IPS-15b (cell line): Measurements from ENCODE around the gene IL6ST.
"Not testable (repeated sequence)": the region's sequence is repeated elsewhere in the genome, so short reads cannot be mapped to it uniquely, and the experiment has no call there.

Experiments used
- H3K27me3 ChIP-seq: one replicate; pipeline ENCODE4 v1.6.1; 2013; ENCODE audit warnings: low read length; ENCODE audit not compliant: control insufficient read depth, insufficient read depth
- H3K36me3 ChIP-seq: one replicate; pipeline ENCODE4 v1.6.1; 2013; ENCODE audit warnings: low read length; ENCODE audit not compliant: control insufficient read depth, insufficient read depth
- H3K4me1 ChIP-seq: one replicate; pipeline ENCODE4 v1.6.1; 2013; ENCODE audit warnings: mild to moderate bottlenecking, low read length; ENCODE audit not compliant: control insufficient read depth, insufficient read depth
- H3K4me3 ChIP-seq: one replicate; pipeline ENCODE4 v1.5.1; 2013; ENCODE audit warnings: low read depth, low read length
- H3K9ac ChIP-seq: one replicate; pipeline ENCODE4 v1.6.1; 2013; ENCODE audit warnings: low read depth, mild to moderate bottlenecking, low read length
- H3K9me3 ChIP-seq: one replicate; pipeline ENCODE4 v1.6.1; 2013; ENCODE audit warnings: mild to moderate bottlenecking, low read length; ENCODE audit not compliant: control insufficient read depth, insufficient read depth

The IL6ST gene

DNA sequence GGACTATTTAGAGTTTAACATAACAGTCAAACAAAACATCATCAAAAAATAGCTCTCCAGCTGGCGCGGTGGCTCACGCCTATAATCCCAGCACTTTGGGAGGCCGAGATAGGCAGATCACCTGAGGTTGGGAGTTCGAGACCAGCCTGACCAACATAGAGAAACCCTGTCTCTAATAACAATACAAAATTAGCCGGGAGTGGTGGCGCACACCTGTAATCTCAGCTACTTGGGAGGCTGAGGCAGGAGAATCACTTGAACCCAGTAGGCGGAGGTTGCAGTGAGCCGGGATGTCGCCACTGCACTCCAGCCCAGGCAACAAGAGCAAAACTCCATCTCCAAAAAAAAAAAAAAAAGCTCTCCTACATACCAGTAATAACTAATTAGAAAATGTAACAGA is 6.3 kb downstream of the IL6ST start:
- H3K9me3 ChIP-seq, H3K4me3 ChIP-seq, H3K36me3 ChIP-seq, H3K4me1 ChIP-seq, H3K27me3 ChIP-seq, H3K9ac ChIP-seq: not testable (repeated sequence)

DNA sequence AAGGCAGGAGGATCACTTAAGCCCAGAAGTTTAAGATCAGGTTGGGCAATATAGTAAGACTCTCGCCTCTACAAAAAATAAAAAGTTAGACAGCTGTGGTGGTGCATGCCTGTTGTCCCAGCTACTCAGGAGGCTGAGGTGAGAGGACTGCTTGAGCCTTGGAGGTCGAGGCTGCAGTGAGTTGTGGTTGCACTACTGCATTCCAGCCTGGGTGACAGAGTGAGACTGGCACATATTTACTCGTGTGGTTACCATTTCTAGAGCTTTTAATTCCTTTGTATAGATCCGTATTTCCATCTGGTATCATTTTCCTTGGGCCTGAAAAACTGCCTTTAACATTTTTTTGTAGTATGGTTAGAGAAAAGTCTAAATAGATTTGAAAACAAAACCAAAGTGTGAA is 7.8 kb downstream of the IL6ST start:
- H3K4me1 ChIP-seq, result no peaks in the 10 kb centered on the region

DNA sequence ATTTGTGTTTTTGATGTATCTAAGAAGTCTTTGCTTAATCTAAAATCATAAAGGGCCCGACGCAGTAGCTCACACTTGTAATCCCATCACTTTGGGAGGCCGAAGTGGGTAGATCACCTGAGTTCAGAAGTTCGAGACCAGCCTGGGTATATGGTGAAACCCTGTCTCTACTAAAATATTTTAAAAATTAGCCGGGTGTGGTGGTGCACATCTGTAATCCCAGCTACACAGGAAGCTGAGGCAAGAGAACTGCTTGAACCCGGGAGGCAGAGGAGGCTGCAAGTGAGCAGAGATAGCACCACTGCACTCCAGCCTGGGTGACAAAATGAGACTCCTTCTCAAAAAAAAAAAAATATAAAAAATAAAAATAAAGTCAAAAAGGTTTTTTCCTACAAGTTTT is 9.6 kb downstream of the IL6ST start:
- H3K9ac ChIP-seq, result no peak overlapping the region
- H3K36me3 ChIP-seq, result no peaks in the 10 kb centered on the region
- H3K4me3 ChIP-seq, result no peak overlapping the region
- H3K27me3 ChIP-seq, result no peaks in the 10 kb centered on the region
- no peaks in the 10 kb centered on the region for H3K9me3 ChIP-seq
- H3K4me1 ChIP-seq, result no peaks in the 10 kb centered on the region

More for the DNA sequence above, 7.8 kb downstream of the IL6ST start:
- Histone ChIP-seq H3K9me3 (no peaks in the 10 kb centered on the region), H3K36me3 (no peaks in the 10 kb centered on the region), H3K4me3 (no peak overlapping the region), H3K27me3 (no peaks in the 10 kb centered on the region), H3K9ac (no peak overlapping the region)

DNA sequence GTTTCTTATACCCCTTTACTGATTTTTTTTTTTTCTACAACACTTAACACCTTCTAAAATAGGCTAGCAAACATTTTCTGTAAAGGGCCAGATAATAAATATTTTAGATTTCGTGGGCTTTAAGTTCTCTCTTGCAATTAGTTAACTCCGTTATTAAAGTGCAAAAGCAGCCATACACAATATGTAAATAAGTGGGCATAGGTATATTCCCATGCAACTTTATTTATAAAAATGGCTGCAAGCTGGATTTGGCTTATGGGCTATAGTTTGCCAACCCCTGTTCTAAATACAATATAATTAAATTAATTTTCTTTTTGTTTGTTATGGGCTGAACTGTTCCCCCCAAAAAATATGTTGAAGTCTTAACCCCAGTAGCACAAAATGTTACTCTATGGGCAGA is 10.8 kb downstream of the IL6ST start:
- Histone ChIP-seq H3K4me1 (no peaks in the 10 kb centered on the region), H3K9me3 (no peaks in the 10 kb centered on the region), H3K27me3 (no peaks in the 10 kb centered on the region), H3K9ac (no peak overlapping the region), H3K36me3 (no peaks in the 10 kb centered on the region), H3K4me3 (no peak overlapping the region)

DNA sequence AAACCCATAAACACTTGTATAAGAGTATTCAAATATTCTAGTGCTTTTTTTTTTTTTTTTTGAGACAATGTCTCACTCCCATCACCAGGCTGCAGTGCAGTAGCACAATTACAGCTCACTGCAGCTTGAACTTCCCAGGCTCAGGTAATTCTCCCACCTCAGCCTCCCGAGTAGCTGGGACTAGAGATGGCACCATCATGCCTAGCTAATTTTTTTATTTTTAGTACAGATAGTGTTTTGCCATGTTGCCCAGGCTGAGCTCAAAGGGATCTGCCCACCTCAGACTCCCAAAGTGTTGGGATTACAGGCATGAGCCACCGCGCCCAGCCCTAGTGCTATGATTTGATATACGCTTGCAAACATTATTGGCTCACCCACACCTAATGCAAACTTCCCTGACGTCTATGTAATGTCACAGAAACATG is 11.8 kb downstream of the IL6ST start:
- Histone ChIP-seq H3K36me3 (no peaks in the 10 kb centered on the region), H3K27me3 (no peaks in the 10 kb centered on the region), H3K4me1 (no peaks in the 10 kb centered on the region), H3K4me3 (no peak overlapping the region), H3K9ac (no peak overlapping the region), H3K9me3 (no peaks in the 10 kb centered on the region)

GRCh38 chr5:55973296-55973695 is 21.5 kb downstream of the IL6ST start:
- H3K4me1 ChIP-seq, result no peaks in the 10 kb centered on the region
- no peaks in the 10 kb centered on the region for H3K36me3 ChIP-seq
- no peak overlapping the region for H3K9ac ChIP-seq
- no peaks in the 10 kb centered on the region for H3K9me3 ChIP-seq
- no peaks in the 10 kb centered on the region for H3K27me3 ChIP-seq
- H3K4me3 ChIP-seq, result no peak overlapping the region

DNA sequence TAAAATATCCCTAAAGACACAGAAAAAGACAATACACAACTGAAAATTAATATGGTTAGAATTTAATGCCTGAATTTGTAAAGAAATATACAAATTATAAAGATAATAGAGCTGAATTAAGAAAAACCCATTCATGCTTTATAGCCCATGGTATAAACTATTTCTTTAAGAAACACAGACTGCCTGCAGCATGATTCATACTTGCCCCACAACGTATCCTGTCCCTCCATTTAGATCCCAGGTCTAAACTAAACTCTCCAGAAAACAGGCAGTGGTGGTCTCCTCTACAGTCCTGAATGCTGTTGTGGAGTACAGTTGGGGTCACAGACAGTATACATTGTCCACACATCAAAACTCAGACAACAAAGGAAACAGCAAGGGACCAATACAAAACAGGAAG is 24.8 kb downstream of the IL6ST start:
- H3K9ac ChIP-seq, result no peak overlapping the region
- H3K36me3 ChIP-seq, result no peaks in the 10 kb centered on the region
- H3K27me3 ChIP-seq, result no peaks in the 10 kb centered on the region
- no peak overlapping the region for H3K4me3 ChIP-seq
- H3K9me3 ChIP-seq, result no peaks in the 10 kb centered on the region
- H3K4me1 ChIP-seq, result no peaks in the 10 kb centered on the region

DNA sequence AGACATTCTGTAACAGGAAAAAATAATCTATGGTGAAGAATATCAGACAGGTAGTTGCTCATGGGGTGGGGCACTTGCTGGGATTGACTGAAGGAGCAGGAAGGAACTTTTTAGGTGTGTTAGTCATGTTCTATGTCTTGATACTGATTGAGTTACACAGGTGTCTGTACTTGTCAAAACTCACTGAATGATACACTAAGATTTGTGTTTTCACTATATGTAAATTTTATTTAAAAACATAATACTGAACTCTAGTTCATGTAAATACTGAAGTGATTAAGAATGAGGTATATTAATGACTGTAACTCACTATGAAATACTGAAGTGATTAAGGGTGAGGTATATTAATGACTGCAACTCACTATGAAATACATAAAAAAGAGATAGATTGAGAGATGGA is 28.5 kb downstream of the IL6ST start:
- Histone ChIP-seq H3K27me3 (no peaks in the 10 kb centered on the region), H3K4me3 (no peak overlapping the region), H3K36me3 (no peaks in the 10 kb centered on the region), H3K4me1 (no peaks in the 10 kb centered on the region), H3K9me3 (no peaks in the 10 kb centered on the region), H3K9ac (no peak overlapping the region)

DNA sequence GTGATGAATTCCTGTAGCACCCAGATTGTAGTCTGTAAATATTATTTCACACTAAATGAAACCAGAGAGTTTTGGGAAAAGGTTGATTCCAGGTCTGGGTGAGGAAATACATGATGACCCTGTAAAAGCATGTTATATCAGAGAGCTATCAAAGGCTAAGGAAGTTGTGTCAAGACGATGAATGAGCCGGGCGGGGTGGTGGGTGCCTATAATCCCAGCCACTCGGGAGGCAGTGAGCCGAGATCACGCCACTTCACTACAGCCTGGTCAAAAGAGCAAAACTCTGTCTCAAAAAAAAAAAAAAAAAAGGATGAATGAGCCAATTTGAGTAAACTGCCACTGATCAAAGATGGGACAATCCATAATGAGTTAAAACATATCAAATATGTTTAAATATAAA is 29.2 kb downstream of the IL6ST start:
- Histone ChIP-seq H3K9me3 (no peaks in the 10 kb centered on the region), H3K27me3 (no peaks in the 10 kb centered on the region), H3K4me1 (no peaks in the 10 kb centered on the region), H3K4me3 (no peak overlapping the region), H3K36me3 (no peaks in the 10 kb centered on the region), H3K9ac (no peak overlapping the region)

DNA sequence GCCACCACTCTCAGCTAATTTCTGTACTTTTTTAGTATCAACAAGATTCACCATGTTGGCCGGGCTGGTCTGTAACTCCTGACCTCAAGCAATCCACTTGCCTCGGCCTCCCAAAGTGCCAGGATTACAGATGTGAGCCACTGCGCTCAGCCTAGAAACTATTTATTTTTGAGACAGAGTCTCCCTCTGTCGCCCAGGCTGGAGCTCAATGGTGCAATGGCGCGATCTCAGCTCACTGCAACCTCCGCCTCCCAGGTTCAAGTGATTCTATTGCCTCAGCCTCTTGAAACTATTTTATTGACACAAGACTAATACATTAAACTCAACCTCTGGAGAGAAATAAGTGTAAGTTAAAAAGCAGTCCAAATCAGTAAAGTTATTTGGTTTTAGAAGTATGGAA is 34.0 kb downstream of the IL6ST start:
- Histone ChIP-seq H3K9ac (no peak overlapping the region), H3K36me3 (no peaks in the 10 kb centered on the region), H3K4me1 (no peaks in the 10 kb centered on the region)

GRCh38 chr5:55959208-55959607 is 35.6 kb downstream of the IL6ST start:
- Histone ChIP-seq H3K9ac (no peak overlapping the region), H3K4me1 (no peaks in the 10 kb centered on the region), H3K36me3 (no peaks in the 10 kb centered on the region), H3K27me3 (no peaks in the 10 kb centered on the region), H3K4me3 (no peak overlapping the region), H3K9me3 (no peaks in the 10 kb centered on the region)

More for the DNA sequence above, 34.0 kb downstream of the IL6ST start:
- Histone ChIP-seq H3K4me3 (no peak overlapping the region), H3K27me3 (no peaks in the 10 kb centered on the region), H3K9me3 (no peaks in the 10 kb centered on the region)

DNA sequence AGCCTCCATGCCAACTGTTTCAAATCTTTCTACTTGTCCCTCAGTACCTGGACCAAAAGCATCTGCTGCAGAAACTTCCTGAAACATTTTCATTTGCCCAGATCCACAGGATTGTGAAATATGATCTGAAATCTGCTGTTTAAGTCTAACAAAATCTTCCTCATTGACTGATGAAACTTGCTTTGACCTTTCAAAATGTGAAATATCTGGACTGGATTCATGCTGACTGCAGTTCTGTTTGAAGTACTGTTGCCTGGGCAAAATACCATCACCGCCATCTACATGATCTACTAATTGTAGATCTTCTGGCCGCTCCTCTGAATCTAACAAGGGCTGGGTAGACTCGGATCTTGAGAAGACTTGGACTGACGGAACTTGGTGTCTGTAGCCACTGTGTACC is 53.6 kb downstream of the IL6ST start:
- not testable (repeated sequence) for H3K27me3 ChIP-seq, H3K4me1 ChIP-seq, H3K9ac ChIP-seq, H3K4me3 ChIP-seq, H3K36me3 ChIP-seq, H3K9me3 ChIP-seq

DNA sequence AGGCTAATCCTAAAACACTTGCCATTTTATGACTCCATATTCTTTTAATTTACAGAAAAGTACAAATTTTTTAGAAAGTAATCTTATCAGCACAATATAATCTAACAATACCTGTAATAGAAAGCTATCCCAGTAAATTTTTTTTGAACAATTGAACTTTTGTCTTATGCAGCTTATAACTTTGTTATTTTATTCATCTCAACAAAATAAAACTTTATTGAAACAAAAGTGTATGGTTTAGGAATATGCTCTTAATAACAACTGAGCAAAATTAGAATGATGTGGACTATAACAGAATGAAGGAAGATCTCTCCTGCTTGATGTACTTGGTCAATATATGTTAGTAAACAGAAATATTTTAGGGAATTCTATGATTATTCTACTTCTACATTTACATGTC is 57.2 kb downstream of the IL6ST start:
- H3K36me3 ChIP-seq, H3K4me3 ChIP-seq, H3K4me1 ChIP-seq, H3K9ac ChIP-seq, H3K27me3 ChIP-seq, H3K9me3 ChIP-seq: not testable (repeated sequence)
